DND-41 (cell line): Measurements from ENCODE around the gene CACNA1I.
"Not testable (repeated sequence)": the region's sequence is repeated elsewhere in the genome, so short reads cannot be mapped to it uniquely, and the experiment has no call there.

ENCODE experiments used
- CTCF ChIP-seq: IDR thresholded peaks from 2 replicates; pipeline ENCODE4 v1.5.1; 2012; ENCODE audit warnings: borderline replicate concordance, low read length, moderate library complexity, mild to moderate bottlenecking; ENCODE audit not compliant: poor library complexity, severe bottlenecking; ENCODE audit errors: extremely low read depth
- EZH2 ChIP-seq: IDR thresholded peaks from 3 replicates; pipeline ENCODE4 v1.6.1; 2012; ENCODE audit warnings: borderline replicate concordance, low read depth, mild to moderate bottlenecking, moderate library complexity, low read length, inconsistent platforms; ENCODE audit not compliant: severe bottlenecking

GRCh38 chr22:39521106-39521885 lies 49.3 kb upstream of the CACNA1I start:
- not testable (repeated sequence) for TF ChIP-seq CTCF, EZH2
